ENCODE results near the gene MAPK14.

MAPK14 gene

DNA sequence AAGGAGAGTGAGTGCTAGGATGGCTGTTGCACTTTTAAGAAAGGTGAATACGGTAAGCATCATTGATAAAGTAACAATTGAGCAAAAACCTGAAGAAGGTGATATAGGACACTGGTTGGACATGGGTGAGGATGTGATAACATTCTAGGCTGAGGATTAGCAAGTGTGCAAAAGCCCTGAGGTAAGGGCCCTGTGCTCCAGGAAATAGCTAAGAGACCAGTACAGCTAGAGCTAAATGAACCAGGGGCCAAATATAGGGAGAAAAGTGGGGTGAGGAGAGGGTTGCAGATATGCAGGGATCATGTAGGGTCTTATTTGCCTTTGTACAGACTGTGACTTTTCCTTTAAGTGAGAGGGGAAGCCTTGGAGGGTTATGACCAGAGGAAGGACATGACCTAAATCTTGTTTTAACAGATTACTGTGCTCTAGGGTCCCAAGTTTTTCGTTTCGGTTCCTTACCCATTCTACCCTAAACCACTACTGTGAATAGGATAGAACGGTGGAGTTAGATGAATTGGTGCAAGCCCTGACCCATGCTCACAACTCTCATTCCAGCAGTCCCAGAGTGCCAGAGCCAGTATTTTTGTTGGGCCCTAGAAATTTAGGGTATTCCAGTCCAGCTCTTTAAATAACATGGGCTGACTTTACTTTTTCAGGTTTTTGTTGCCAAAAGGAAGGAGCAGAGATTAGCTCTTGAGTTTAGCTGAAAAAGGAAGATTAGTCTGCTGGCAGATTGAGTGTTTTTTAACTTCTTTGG lies 10.7 kb downstream of the MAPK14 start:
- no peak for DNase-seq

DNA sequence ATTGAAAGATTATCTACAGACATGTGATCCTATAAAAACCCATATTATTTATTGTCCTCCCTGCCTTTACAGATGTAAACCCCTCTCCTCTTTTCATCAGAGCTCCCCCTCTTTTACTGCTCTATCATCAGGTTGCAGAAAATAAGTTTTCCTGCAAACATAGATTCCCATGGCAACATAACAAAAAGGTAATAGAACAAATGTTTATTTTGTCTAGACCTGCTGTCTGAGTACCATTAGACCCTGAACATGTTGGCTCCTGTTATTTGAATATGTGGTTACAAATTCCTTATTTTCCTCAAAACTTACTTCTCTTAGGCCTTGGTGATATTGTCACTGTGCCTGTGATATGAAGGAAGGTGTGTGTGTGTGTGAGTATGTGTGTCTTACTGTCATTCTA lies 11.5 kb downstream of the MAPK14 start:
- DNase-seq, result no peak

DNA sequence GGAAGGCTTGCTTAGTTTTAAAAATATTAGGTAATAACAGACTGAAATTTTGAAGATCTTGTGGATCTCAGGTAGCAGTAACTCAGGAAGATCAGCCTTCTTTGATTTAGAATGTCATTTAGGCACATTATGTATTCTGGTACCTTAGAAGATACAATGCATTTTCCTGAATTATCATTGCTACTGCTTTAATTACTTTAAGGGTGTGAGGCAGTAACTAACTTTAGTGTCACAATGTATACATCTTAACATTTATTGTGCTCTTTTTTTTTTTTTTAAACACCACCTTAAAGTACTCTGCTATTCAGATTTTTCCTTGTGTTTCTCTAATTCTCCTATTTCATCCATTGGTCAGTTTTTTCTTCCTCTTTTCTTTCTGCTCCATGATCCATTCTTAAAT lies 13.3 kb downstream of the MAPK14 start:
- DNase-seq, result no peak

DNA sequence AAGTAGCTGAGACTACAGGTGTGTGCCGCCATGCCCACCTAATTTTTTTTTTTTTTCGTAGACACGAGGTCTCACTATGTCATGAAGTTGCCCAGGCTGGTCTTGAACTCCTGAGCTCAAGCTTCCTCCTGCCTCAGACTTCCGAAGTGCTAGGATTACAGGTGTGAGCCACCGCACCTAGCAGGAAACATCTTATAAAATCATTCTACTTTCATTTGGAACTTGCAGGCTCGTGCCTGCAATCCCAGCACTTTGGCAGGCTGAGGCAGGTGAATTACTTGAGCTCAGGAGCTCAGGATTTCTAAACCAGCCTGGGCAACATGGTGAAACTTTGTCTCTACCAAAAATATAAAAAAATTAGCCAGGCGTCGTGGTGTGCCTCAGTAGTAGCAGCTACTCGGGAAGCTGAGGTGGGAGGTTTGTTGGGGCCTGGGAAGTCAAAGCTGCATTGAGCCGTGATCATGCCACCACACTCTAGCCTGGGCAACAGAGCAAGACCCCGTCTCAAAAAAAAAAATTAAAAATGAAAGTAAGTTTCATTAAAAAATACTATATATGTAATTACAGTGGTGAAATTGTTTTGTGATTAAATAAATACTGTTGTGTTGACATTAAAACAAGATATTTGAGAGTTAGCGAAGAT lies 15.1 kb downstream of the MAPK14 start:
- DNase-seq, result no peak

DNA sequence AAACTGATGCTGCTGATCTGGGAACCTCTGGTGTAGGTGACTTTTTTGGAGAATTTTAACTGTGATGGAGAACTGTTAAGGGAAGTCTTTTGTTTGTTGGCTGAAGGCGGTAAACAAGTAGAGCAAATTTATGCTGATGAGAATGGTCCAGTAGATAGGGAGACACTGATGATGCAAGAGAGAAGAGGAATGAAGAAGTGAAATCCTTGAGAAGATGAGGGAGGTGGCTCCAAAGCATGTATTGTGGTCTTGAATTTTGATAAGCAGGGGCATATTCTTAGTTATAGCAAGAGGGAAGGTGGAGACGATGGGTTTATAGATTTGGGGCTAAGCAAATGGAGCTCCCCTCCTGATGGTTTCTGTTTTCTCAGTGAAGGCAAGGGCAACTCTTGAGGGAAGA lies 22.0 kb downstream of the MAPK14 start:
- no peak for DNase-seq

DNA sequence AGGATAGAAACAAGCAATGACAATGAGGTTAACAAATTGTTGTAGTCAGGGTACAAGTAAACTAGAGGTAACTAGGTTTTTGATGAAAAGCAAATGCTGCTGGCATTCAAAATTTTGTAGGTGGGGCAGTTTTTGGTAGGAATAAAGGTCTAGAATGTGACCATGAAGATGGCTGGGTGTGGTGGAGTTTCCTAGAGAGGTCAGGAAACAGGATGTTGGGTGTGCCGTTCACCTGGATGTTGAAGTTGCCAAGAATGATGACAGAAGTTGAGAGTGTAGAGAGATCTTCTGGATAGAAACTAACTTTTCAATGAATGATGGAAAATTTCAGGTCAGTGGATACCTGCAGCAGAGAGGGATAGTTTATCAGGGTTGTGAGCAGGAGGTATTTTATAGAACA lies 22.7 kb downstream of the MAPK14 start:
- DNase-seq, result no peak

DNA sequence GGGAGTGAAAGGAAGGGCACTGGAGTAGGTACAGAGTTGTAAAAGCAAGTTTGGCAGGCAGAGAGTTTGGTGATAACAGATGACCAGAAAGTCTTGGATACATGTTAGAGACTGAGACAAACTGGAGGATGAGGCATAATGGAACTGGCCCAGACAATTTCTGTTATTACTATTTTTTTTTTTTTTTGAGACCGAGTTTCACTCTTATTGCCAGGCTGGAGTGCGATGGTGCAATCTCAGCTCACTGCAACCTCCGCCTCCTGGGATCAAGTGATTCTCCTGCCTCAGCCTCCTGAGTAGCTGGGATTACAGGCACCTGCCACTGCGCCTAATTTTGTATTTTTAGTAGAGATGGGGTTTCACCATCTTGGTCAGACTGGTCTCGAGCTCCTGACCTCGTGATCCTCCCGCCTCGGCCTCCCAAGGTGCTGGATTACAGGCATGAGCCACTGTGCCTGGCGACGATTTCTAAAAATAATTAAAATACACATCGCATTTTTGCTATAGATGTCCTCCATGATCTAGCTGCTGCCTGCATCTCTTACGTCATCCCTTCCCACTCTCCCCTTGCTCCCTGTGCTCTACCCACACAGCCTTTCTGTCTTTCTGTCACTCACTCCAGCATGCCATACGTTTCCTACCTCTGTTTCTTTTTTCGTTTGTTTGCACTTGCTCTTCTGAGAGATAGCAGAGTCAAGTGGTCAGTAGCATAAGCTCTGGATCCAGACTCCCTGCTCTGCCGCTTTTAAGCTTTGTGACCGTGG lies 23.5 kb downstream of the MAPK14 start:
- no peak for DNase-seq

DNA sequence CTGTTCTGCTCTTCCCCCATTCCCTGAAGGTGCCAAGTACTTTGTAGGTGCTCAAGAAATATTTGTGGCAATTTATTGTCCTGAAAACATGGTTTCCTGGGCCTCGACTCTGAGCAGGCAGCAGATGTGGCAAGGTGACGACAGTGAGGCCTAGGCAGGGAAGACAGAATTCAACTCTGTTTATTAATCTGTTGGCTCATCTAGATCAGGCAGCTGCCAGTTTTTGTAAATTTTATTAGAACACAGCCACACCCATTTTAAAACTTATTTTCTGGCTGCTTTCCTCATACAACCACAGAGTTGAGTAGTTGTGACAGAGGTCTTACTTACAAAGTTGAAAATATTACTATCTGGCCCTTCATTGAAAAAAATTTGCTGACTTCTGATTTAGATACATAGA lies 24.5 kb downstream of the MAPK14 start:
- DNase-seq, result no peak

DNA sequence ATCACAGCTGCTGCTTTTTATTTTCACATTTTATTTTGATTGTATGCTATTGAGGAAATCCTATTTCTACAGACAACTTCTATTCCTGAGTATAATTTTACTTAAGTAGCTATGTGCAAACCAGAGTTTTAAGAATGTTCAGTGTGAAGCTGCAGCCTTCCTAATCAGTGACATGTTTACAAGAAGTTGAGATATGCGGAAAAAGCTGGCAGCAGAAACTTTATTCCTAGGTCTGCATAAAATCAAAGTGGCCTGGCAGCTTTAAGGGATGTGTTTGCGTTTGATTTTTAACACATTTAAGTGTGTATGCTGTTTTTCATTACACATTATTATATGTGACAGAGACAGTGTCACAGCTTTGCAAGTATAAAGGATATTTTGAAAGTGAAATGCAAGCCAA lies 26.3 kb downstream of the MAPK14 start:
- DNase-seq, result no peak

DNA sequence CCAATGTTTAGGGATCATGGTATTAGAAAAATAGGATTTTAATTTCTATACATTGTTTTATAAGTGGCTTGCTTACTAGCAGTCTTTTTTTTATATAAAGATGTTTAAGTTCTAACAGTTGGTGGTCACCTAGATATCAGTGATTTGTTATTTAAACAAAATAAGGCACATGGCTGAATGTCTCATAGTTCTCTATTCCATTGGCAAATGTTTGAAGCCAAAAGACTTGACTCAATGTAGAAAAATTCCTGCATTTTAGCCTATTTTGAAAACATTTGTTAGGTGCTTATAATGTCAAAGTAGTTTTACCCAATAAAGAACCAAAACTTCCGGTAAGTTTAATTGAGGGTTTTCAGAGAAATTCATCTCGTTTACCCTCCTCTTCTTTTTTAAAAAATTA lies 26.8 kb downstream of the MAPK14 start:
- no peak for DNase-seq

DNA sequence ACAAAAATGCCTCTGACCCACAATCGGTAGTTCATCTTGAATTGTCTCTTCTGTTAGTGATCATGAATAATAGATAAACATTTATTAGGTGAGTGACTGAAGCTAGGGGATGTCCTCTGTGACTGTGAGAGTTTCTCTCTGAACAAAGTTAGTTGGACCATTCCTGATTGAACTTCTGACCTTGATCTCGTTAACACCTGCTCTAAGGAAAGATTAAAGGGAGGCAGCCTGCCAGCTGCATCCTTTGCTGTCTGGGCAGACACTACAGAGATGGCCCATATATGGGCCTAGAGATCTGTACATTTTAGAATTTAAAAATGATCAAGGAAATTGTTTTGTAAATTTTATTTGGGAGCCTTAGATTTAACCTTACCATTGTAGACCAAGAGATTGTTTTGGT lies 27.3 kb downstream of the MAPK14 start:
- no peak for DNase-seq

DNA sequence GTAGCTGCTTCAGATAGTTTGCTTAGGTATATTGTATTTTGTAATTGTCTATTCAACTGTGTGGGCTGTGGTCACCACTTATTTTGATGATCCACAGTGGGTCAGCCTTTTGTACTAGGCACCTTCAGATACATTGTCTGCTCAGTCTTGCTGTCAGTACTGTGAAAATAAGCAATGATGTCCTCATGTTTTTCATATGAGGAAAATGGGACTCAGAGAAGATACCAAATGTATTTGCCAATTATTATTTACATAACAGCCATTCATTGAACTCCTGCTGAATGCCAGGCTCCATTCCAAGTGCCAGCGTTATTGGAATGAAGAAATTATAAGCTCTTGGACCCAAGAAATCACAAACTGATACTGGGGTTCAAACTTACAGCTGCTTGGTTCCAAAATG lies 28.6 kb downstream of the MAPK14 start:
- no peak for DNase-seq

DNA sequence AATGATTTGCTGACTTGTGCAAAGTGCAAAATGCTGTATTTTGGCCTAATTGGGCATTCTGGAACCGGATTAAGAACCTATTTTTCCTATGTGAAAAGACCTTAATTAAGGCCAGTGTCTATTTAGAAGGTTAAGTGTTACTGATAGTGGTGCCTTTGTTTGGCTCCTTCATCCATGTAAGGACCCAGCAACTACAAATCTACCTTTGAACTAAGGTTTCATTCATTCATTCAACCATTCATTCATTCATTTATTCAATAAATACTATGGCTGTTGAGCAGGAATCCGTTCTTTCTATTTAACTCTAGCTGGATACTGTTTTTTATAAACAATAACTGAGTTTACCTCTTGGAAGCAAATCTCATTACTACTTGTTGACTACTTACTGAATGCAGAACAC lies 33.6 kb downstream of the MAPK14 start:
- no peak for DNase-seq

DNA sequence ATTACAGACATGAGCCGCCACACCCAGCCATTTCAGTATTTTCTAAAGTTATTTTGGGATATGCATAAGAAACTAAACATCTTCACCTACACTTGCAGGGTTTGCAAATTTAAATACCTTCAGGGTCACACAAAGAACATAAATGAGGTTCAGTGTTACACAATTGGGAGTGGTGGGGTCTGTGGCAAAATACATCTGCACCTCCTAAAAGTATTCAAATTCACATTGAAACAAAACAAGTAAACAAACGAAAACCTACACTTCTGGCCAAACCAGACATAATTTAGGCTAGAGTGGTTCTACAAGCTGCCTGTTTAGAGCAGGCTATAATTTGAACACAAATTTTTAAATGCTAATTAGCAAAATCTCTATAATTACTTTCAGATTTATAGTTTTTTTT lies 34.6 kb downstream of the MAPK14 start:
- no peak for DNase-seq

DNA sequence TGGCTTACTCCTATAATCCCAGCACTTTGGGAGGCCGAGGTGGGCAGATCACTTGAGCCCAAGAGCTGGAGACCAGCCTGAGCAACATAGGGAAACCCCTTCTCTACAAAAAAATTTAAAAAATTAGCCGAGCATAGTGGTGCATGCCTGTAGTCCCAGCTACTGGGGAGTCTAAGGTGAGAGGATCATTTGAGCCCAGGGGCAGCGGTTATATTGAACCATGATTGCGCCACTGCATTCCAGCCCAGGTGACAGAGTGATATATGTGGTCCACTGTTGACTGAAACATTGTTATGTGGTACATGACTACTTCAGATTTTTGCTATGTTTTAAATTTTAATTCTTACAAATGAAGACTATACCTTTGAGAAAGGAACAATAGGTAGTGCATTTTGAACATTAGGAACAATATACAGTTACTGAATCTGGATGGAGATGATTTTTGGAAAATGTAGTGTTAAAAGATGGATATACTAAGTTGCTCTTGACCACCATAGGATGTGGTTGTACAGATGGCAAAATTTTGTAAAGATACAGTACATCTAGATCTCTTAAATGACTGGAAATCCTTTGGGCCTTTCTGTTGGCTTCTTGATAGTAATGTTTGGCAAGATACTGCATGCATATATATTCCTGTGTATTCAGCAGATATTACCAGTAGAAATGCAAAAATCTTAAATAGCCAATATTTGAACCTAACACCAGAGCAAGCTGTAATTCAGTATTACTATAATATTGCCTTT lies 35.9 kb downstream of the MAPK14 start:
- DNase-seq, result no peak

DNA sequence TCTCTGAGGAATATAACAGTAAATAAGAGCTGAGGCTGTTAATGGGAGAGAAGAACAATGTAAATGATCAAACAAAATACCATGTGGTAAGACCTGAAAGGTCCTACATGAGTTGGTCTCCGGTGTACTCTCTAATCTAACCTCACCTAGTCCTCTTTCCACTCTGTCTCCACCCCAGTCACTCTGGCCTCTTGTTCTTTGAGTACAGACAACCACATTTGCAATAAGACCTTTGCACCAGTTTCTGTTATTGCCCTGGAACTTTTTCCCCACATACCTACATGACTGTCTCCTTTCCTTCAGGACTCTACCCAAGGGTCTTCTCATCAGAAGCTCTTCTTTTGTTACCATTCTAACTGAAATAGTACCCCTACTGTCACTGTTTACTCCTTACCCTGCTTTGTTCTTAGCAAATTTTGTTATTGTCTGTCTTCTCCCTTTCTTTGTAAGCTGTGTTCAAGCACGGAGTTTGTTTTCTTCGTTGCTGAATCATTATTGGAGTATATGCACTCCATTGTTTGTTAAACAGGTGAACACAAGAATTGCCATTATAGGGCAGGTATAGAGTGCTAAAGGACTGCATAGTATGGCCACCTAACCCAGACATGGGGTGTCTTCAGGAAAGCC lies 37.3 kb downstream of the MAPK14 start:
- DNase-seq, result no peak

DNA sequence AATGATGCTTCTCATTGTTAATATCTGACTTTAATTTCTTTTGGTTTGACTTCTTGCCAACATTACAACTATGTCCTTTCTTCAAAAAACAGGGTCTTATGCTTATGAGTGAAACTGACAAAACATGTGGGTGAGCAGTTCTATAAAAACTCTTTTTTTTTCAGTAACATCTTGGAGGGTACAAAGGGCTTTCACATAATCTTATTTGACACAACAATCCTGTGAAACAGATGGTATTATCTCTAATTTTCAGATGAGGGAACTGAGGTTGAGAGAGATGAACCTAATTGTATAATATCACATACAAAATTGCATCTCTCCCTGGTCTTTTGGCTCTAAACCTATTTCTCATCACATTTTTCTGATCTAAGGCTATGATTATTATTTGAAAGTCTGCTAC lies 38.3 kb downstream of the MAPK14 start:
- no peak for DNase-seq

DNA sequence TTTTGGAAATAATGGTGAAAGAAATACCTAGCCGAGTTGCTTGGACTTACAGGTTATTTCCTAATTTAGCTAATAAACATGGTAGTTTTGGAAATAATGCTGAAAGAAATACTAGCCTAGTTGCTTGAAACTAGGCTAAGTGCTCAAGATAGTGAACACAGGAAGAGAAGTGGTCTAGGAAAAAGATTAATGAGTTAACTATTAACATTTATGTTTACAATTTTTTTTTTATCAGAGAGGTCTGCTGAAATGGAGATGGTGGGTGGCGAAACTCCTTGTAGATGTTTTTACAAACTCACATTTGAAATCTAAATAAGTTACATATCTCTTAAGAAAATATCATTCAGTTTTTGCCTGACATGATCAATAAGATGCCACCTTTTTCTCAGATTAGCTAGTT lies 39.2 kb downstream of the MAPK14 start:
- no peak for DNase-seq

DNA sequence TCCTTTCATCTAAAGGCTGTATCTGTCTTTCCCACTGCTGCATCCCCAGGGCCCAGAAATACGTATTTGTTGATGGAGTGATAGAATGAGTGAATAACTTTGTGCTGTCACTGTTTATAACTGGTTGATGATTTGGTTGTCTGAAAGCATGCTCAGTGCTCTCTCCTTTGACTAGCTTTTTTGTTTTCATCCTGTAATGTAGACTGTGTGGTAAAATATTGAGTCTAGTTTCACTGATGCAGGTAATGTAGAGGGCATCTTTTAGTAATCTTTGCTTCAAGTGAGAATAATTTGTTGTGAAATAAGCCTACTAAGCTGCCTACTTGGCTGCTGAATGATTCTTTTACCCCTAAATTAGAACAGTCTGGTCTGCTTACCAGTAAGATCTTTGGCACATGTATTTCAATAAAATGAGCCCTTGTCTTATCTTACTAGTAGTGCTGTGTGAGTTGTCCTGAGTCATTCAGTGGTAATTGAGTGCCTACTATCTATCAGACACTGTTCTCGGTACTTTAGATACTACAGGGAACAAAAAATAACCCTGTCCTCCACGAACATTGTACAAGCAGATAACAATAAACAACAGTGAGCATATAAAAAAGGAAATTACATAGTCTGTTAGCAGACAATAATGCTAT lies 39.9 kb downstream of the MAPK14 start:
- no peak for DNase-seq

DNA sequence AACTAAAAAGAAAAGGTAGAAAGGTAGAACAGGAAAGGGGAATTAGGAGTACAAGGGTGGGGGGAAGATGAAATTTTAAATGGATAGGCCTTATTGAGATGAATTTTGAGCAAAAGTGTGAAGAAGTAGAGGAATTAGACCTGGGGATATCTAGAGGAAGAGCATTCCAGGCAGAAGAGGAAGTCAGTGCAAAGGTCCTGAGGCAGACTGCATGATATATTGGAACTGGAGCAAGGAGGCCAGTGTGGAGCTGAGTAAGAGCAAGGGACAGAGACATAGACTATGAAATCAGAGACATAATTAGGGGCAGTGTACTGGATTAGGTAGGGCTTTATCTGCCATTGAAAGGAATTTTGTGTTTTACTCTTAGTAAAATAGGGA lies 40.4 kb downstream of the MAPK14 start:
- no peak for DNase-seq

DNA sequence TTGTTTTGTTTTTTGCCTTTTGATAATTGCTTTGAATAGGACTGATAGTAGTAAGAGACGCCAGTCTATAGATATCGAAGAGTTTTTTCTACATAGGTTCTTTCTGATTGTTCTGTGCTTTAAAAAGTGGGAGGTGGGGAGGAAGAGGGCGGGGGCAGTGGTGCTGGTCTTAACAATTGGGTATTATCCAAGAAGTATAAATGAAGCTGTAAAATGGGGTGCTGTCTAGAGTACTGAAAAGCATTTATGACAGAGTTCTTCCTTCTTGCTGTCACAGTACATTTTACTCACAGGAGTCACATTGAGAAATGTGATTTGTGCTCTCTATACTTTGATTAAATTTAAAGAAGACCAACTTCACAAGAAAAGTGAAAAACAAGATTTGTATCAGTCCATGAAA lies 41.0 kb downstream of the MAPK14 start:
- DNase-seq, result no peak

DNA sequence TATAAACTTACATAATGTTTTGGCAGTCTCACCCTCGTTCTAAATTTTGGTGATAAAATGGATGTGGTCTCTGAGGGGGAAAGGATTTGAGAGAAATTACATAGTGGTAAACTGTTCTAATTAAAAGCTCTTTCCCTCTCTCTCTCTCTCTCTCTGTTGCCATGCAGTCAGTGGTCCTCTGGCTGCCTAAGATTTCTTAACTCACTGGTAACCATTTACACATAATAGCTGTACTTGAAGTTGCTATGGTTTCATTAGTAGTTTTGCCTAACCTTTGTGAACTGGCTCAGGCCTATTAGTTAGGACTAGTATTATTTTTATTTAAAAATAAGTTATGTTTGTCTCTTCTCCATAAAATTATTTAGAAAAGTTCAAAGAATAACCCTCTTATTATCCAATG lies 42.0 kb downstream of the MAPK14 start:
- no peak for DNase-seq

DNA sequence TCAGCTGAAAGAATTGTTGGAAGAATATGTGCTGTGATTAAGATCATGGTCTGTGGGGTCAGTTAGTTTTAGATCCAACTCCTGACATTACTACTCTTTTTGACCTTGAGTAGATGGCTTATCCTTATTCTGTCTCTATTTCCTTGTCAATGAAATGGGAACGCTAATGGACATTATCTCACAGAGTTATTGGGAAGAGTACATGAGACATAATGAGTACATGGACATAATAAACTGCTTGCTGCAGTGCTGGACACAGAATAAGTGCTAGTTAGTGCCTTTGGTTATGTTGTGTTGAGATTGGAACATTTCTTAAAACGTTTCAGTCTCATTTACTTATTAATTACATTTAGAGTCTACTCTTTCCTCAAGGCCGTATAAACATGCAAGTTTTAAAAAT lies 42.6 kb downstream of the MAPK14 start:
- no peak for DNase-seq

All from HCEC 1CT (cell line).